ENCODE data around the gene PUS3.

Gene PUS3

GRCh38 chr11:125846188-125846587 is 56.8 kb downstream of the PUS3 start:
- H3K9ac ChIP-seq (ENCODE audit: insufficient read length, low read depth) = no peak overlapping the region
- peaks cover 24% of the 10 kb centered on the region; the same call in 1 of the 2 replicates for H3K9me3 ChIP-seq (ENCODE audit: insufficient read depth, low read length)

More at GRCh38 chr11:125846188-125846587, 56.8 kb downstream of the PUS3 start:
- Histone ChIP-seq H3K27me3 (ENCODE audit: insufficient read depth, insufficient read length) (no peaks in the 10 kb centered on the region), H3K36me3 (ENCODE audit: insufficient read depth, insufficient read length, low read length) (no peaks in the 10 kb centered on the region), H3K4me1 (ENCODE audit: insufficient read depth, insufficient read length) (no peaks in the 10 kb centered on the region), H3K4me3 (ENCODE audit: insufficient read length, low read depth) (no peak overlapping the region)
- no peak for TF ChIP-seq SUZ12 (IDR thresholded peaks at IDR 0.05; ENCODE audit: extremely low read depth, insufficient read depth, insufficient read length)
- no peak for TF ChIP-seq ZNF274 (IDR thresholded peaks at IDR 0.05; ENCODE audit: low read depth, low read length)
- no peak for TF ChIP-seq YY1 (IDR thresholded peaks at IDR 0.05; ENCODE audit: insufficient read depth, insufficient read length)
- no peak for DNase-seq (ENCODE audit: low read depth, low spot score)

Measured in NT2/D1 (cell line).